GM21526 (cell line): Measurements from ENCODE around the gene ZFYVE21.

Source experiments
- ATAC-seq: cut with Tn5 transposase; IDR thresholded peaks from one replicate; pipeline ENCODE4 v1.9.1; 2021; ENCODE audit warnings: moderate library complexity; ENCODE audit not compliant: unreplicated experiment, low FRiP score

ZFYVE21 gene

GRCh38 chr14:103715052-103716000 lies at the start of gene ZFYVE21, which contains the start of gene XRCC3:
ZFYVE21 (plus strand) TSS chr14:103715810; CDS start chr14:103715842, 32 bp downstream.
XRCC3 (minus strand) TSS chr14:103715451; CDS start chr14:103711087, 4,364 bp downstream.
- peak; percentile 91 for ATAC-seq

- no peak for ATAC-seq
Measured at GRCh38 chr14:103667671-103668070, 47.9 kb upstream of the ZFYVE21 start.

- ATAC-seq, result no peak
Measured at GRCh38 chr14:103668117-103668516, 47.5 kb upstream of the ZFYVE21 start.

- ATAC-seq, result no peak
Measured at GRCh38 chr14:103669370-103669769, 46.2 kb upstream of the ZFYVE21 start.

- no peak for ATAC-seq
Measured at GRCh38 chr14:103671911-103672310, 43.7 kb upstream of the ZFYVE21 start.

- no peak for ATAC-seq
Measured at GRCh38 chr14:103675957-103676356, 39.7 kb upstream of the ZFYVE21 start.

GRCh38 chr14:103676881-103677675 lies 38.5 kb upstream of the ZFYVE21 start:
- no peak for ATAC-seq

GRCh38 chr14:103679351-103679750 lies 36.3 kb upstream of the ZFYVE21 start:
- ATAC-seq, result no peak

GRCh38 chr14:103680491-103681231 lies 34.9 kb upstream of the ZFYVE21 start:
- ATAC-seq, result no peak

- no peak for ATAC-seq
Measured at GRCh38 chr14:103683139-103683538, 32.5 kb upstream of the ZFYVE21 start.

GRCh38 chr14:103684471-103684870 lies 31.1 kb upstream of the ZFYVE21 start:
- no peak for ATAC-seq

- ATAC-seq, result no peak
Measured at GRCh38 chr14:103684871-103685270, 30.7 kb upstream of the ZFYVE21 start.

- ATAC-seq, result no peak
Measured at GRCh38 chr14:103685276-103686211, 30.1 kb upstream of the ZFYVE21 start.

GRCh38 chr14:103686831-103687485 lies 28.7 kb upstream of the ZFYVE21 start:
- ATAC-seq, result no peak

- no peak for ATAC-seq
Measured at GRCh38 chr14:103687712-103688111, 27.9 kb upstream of the ZFYVE21 start.

GRCh38 chr14:103688441-103688840 lies 27.2 kb upstream of the ZFYVE21 start:
- ATAC-seq, result no peak

- ATAC-seq, result peak; percentile 40
Measured at GRCh38 chr14:103688906-103689902, 26.4 kb upstream of the ZFYVE21 start.

- no peak for ATAC-seq
Measured at GRCh38 chr14:103690332-103690731, 25.3 kb upstream of the ZFYVE21 start.
